Gastrocnemius medialis (tissue), 4 donors: ENCODE results near the gene RNASET2. TPM values are rescaled to one million over a fixed set of nuclear protein-coding genes. Genes with fewer than 3 reads are reported as not detected.
A peak's percentile ranks its signal among the peaks of the same experiment; 100 is the strongest.

Source experiments
- ATAC-seq, 2 donors: fragments of 150-250 bp; one replicate each; pipeline ENCODE4 v1.9.1; 2016
- DNase-seq, 2 donors: peaks; one replicate each; pipeline ENCODE4 v3.0.0-alpha.2; 2019
- H3K27ac ChIP-seq, 4 donors: fragments of 200-600 bp; sonication (generic); 1 replicate in 1 of 4; 2 replicates in 3 of 4; pipeline ENCODE4 v1.5.1; 2016 to 2018; ENCODE audit warnings: mild to moderate bottlenecking in 2 of 4, moderate library complexity in 1 of 4
- H3K27me3 ChIP-seq, 3 donors: fragments of 200-600 bp; sonication (generic) in 2 of 3; 1 replicate in 1 of 3; 2 replicates in 2 of 3; pipeline versions ENCODE4 v1.5.1 to v1.6.0; 2016 to 2019; ENCODE audit warnings: mild to moderate bottlenecking in 1 of 3, moderate library complexity in 1 of 3
- H3K36me3 ChIP-seq, 2 donors: fragments of 200-600 bp; sonication (generic) in 1 of 2; one replicate each; pipeline ENCODE4 v1.5.1; 2017 to 2018
- H3K4me1 ChIP-seq, 2 donors: fragments of 200-600 bp; sonication (generic) in 1 of 2; one replicate each; pipeline ENCODE4 v1.5.1; 2016 to 2017; ENCODE audit warnings: mild to moderate bottlenecking in 2 of 2
- H3K4me3 ChIP-seq, 4 donors: fragments of 200-600 bp; sonication (generic) in 3 of 4; 1 replicate in 1 of 4; 2 replicates in 3 of 4; pipeline ENCODE4 v1.5.1; 2016 to 2019; ENCODE audit warnings: mild to moderate bottlenecking in 2 of 4
- H3K9me3 ChIP-seq, 3 donors: fragments of 200-600 bp; sonication (generic) in 2 of 3; 1 replicate in 1 of 3; 2 replicates in 2 of 3; pipeline ENCODE4 v1.5.1; 2016 to 2019
- CTCF ChIP-seq, 5 experiments: fragments of 450-650 bp in 3 of 5; fragments of 200-600 bp in 2 of 5; sonication (generic) in 2 of 5; IDR thresholded peaks in 4 of 5; conservative IDR thresholded peaks in 1 of 5; 1 replicate in 4 of 5; 2 replicates in 1 of 5; pipeline ENCODE4 v1.5.1; 2016 to 2019; ENCODE audit warnings: antibody characterized with exemption in 5 of 5, mild to moderate bottlenecking in 3 of 5, moderate library complexity in 3 of 5
- POLR2A ChIP-seq, 2 donors: fragments of 450-650 bp; IDR thresholded peaks; one replicate each; pipeline ENCODE4 v1.6.1; 2017; ENCODE audit warnings: antibody characterized with exemption in 2 of 2, mild to moderate bottlenecking in 2 of 2, moderate library complexity in 2 of 2
- in situ Hi-C, 4 donors: fragments of 200-750 bp; cut with MboI; loops; one replicate each; pipeline versions ENCODE4 v1.15.0 to v1.8.0; 2017; ENCODE audit warnings: low sequenced_read_pairs in 4 of 4
- intact Hi-C: fragments of 100-400 bp; cut with DNase I; formaldehyde crosslinking; loops from one replicate; pipeline ENCODE4 v1.15.1; 2023; ENCODE audit warnings: low total_unique reads
- total RNA-seq, 4 donors: library from RNA; depleted of rRNA; stranded (reverse); fragments of >200 nt; gene quantifications; one replicate each; pipeline versions ENCODE4 v1.1.0 to v1.2.3, GENCODE V29; 2016

Gene RNASET2
- total RNA-seq, 4 donors from 2014 or later, result 4.9 to 9.6 (median 6.5) TPM

- Histone ChIP-seq H3K9me3 (no peaks in the 10 kb centered on the region), H3K4me3 (no peak overlapping the region), H3K36me3 (peaks cover 0 to 4% of the 10 kb centered on the region in 2 donors), H3K27me3 (no peaks in the 10 kb centered on the region), H3K27ac (peak overlapping the region in 2 of 4 donors; percentile 33 to 43), H3K4me1 (peaks cover 0 to 6% of the 10 kb centered on the region in 2 donors)
- intact Hi-C loops (no loop called here), in situ Hi-C loops (no loop called here)
- DNase-seq, result no peak
- ATAC-seq, result no peak
- TF ChIP-seq CTCF (IDR thresholded peaks at IDR 0.05 in 4 of 5, conservative IDR thresholded peaks at IDR 0.05 in 1 of 5) (no peak), POLR2A (IDR thresholded peaks at IDR 0.05) (no peak)
Observed at GRCh38 chr6:166929542-166930189, 26.7 kb downstream of the RNASET2 start.

- H3K4me3 ChIP-seq, result no peak overlapping the region
- DNase-seq (no peak), ATAC-seq (no peak)
- H3K36me3 ChIP-seq, result peaks cover 0 to 4% of the 10 kb centered on the region in 2 donors
- intact Hi-C loops (no loop called here), in situ Hi-C loops (no loop called here)
- H3K9me3 ChIP-seq, result no peaks in the 10 kb centered on the region
- H3K27ac ChIP-seq, result peak overlapping the region in 3 of 4 donors; percentile 7 to 43 (median 33)
- no peaks in the 10 kb centered on the region for H3K27me3 ChIP-seq
- no peak for TF ChIP-seq CTCF (IDR thresholded peaks at IDR 0.05 in 4 of 5, conservative IDR thresholded peaks at IDR 0.05 in 1 of 5)
- no peak for TF ChIP-seq POLR2A (IDR thresholded peaks at IDR 0.05)
- peaks cover 0 to 6% of the 10 kb centered on the region in 2 donors for H3K4me1 ChIP-seq
Observed at GRCh38 chr6:166928644-166929541, 27.5 kb downstream of the RNASET2 start.

- H3K27ac ChIP-seq, result peak overlapping the region; percentile 25 to 62 (median 36)
- DNase-seq (no peak), ATAC-seq (no peak)
- intact Hi-C loops, result no loop called here
- H3K9me3 ChIP-seq, result no peaks in the 10 kb centered on the region
- peaks cover 0 to 6% of the 10 kb centered on the region in 2 donors for H3K4me1 ChIP-seq
- TF ChIP-seq CTCF (IDR thresholded peaks at IDR 0.05 in 4 of 5, conservative IDR thresholded peaks at IDR 0.05 in 1 of 5), result no peak
- TF ChIP-seq POLR2A (IDR thresholded peaks at IDR 0.05), result no peak
- no peaks in the 10 kb centered on the region for H3K36me3 ChIP-seq
- in situ Hi-C loops, result no loop called here
- H3K4me3 ChIP-seq, result no peak overlapping the region
- H3K27me3 ChIP-seq, result no peaks in the 10 kb centered on the region
Observed at GRCh38 chr6:166927935-166928643, 28.3 kb downstream of the RNASET2 start.

- ATAC-seq (peak; percentile 27 to 60), DNase-seq (no peak)
- in situ Hi-C loops, result no loop called here
- no peaks in the 10 kb centered on the region for H3K9me3 ChIP-seq
- TF ChIP-seq CTCF (IDR thresholded peaks at IDR 0.05 in 4 of 5, conservative IDR thresholded peaks at IDR 0.05 in 1 of 5) (no peak), POLR2A (IDR thresholded peaks at IDR 0.05) (no peak)
- H3K36me3 ChIP-seq, result no peaks in the 10 kb centered on the region
- peaks cover 0 to 6% of the 10 kb centered on the region in 2 donors for H3K4me1 ChIP-seq
- intact Hi-C loops, result no loop called here
- peak overlapping the region in 1 of 4 donors; percentile 5 for H3K4me3 ChIP-seq
- no peaks in the 10 kb centered on the region for H3K27me3 ChIP-seq
- peak overlapping the region; percentile 25 to 62 (median 52) for H3K27ac ChIP-seq
Observed at GRCh38 chr6:166927240-166927934, 29.0 kb downstream of the RNASET2 start.
